ENCODE data around the gene STT3A.
"Not testable (repeated sequence)": the region's sequence is repeated elsewhere in the genome, so short reads cannot be mapped to it uniquely, and the experiment has no call there.

Gene STT3A

DNA sequence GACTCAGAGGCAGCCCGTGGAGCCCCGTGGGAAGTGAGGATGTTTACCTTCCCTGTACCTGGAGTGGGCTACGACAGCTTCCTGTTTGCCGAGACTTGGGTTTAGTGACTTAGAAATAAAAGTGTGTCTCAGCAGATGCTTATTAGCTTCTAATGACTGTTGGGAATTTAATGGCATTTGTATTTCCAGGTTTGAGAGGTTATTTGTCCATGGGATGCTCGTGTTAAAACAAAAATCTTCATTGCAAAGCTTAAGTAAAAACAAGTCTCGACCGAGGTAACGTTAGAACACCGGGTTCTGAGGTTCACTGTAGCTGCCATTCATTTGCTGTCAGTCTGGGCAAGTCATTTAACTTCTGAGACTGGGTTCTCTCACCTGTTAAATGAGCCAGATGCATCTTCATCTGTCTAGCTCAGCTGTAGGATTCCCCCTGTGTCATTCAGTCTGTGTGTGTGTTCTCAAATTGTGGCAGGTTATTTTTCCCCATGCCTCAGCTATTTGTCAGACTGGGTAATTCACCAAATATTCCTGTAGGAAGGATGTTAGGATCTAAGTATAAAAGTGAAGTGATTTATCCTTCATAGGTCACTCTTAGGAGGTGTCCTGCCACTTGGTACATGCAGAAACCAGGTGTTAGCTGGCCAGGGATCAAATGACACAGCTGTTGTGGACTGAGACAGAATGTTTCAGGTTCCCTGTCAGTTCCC is 22.6 kb upstream of the STT3A start:
- peaks cover under 1 to 23% (median 9%) of the 10 kb centered on the region in 4 experiments for H3K36me3 ChIP-seq (ENCODE audit: control insufficient read depth in 4 of 4, insufficient read depth in 4 of 4, low read length in 3 of 4)
- peak overlapping the region; percentile 58 to 77 for H3K27ac ChIP-seq (ENCODE audit: insufficient read depth in 1 of 2, low read depth in 1 of 2, low read length in 2 of 2, poor library complexity in 1 of 2, severe bottlenecking in 2 of 2)
- ChIA-PET CTCF (interaction anchor here (1.0 to 3.0 kb wide), 7 partner anchors 9 to 102 kb away, joined by 3 to 22 read pairs (median 4); partner anchors contain the start of gene STT3A), POLR2A (interaction anchor here (0.6 to 1.9 kb wide), 4 partner anchors 18 to 53 kb away, joined by 3 to 11 read pairs (median 4); partner anchors contain the start of gene STT3A)
- no peaks in the 10 kb centered on the region for H3K27me3 ChIP-seq (replicated peaks in 2 of 5; ENCODE audit: control insufficient read depth in 4 of 5, insufficient read depth in 5 of 5, low read length in 4 of 5)
- H3K4me3 ChIP-seq (ENCODE audit: control insufficient read depth in 1 of 7, extremely low read depth in 1 of 7, insufficient read depth in 4 of 7, low read depth in 2 of 7, low read length in 6 of 7), result peak overlapping the region; percentile 57 to 88 (median 74)
- DNase-seq, result peak in 1 of 3 donors; percentile 11
- 5% methylated on average over 8 of the region's 9 CpGs for WGBS (ENCODE audit: insufficient coverage)
- peaks cover 6 to 16% (median 13%) of the 10 kb centered on the region in 4 experiments for H3K4me1 ChIP-seq (ENCODE audit: control extremely low read depth in 1 of 4, control insufficient read depth in 4 of 4, insufficient read depth in 4 of 4, low read length in 3 of 4)
- H3K9me3 ChIP-seq (ENCODE audit: control extremely low read depth in 1 of 5, control insufficient read depth in 4 of 5, insufficient read depth in 2 of 5, low read depth in 1 of 5, low read length in 4 of 5), result peaks cover 0 to 6% (median 0%) of the 10 kb centered on the region in 5 experiments

DNA sequence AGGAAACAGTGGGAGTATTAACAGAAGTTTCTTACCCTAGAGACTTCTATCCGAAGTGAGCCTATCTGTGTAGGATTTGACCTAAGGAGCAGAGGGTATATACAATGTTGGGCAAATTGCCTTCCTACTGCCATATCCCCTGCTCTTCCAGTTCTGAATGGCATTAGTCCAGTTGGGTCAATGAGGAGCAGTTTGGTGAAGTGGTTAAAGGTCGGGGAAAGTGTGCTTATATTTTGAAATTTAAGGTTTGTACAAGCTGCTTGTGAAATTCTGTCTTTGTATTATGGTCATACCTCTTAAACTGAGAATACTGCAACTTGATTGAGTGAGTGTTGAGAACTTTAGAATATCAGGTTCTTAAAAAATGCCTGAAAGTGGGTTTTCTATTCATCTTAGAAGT is 21.7 kb upstream of the STT3A start:
- DNase-seq, result no peak
- Histone ChIP-seq H3K27ac (ENCODE audit: insufficient read depth in 1 of 2, low read depth in 1 of 2, low read length in 2 of 2, poor library complexity in 1 of 2, severe bottlenecking in 2 of 2) (no peak overlapping the region), H3K36me3 (ENCODE audit: control insufficient read depth in 4 of 4, insufficient read depth in 4 of 4, low read length in 3 of 4) (peaks cover 4 to 30% (median 12%) of the 10 kb centered on the region in 4 experiments), H3K4me1 (ENCODE audit: control extremely low read depth in 1 of 4, control insufficient read depth in 4 of 4, insufficient read depth in 4 of 4, low read length in 3 of 4) (peaks cover 6 to 16% (median 13%) of the 10 kb centered on the region in 4 experiments), H3K27me3 (replicated peaks in 2 of 5; ENCODE audit: control insufficient read depth in 4 of 5, insufficient read depth in 5 of 5, low read length in 4 of 5) (no peaks in the 10 kb centered on the region), H3K4me3 (ENCODE audit: control insufficient read depth in 1 of 7, extremely low read depth in 1 of 7, insufficient read depth in 4 of 7, low read depth in 2 of 7, low read length in 6 of 7) (no peak overlapping the region), H3K9me3 (ENCODE audit: control extremely low read depth in 1 of 5, control insufficient read depth in 4 of 5, insufficient read depth in 2 of 5, low read depth in 1 of 5, low read length in 4 of 5) (peaks cover 0 to 6% (median 0%) of the 10 kb centered on the region in 5 experiments)
- WGBS (ENCODE audit: insufficient coverage), result 100% methylated on average over 1 of the region's 2 CpGs
- ChIA-PET POLR2A (no interaction called here), CTCF (interaction anchor here (3.0 kb wide), 1 partner anchor 21 kb away, joined by 22 read pairs; the partner anchor contains the start of gene STT3A)

DNA sequence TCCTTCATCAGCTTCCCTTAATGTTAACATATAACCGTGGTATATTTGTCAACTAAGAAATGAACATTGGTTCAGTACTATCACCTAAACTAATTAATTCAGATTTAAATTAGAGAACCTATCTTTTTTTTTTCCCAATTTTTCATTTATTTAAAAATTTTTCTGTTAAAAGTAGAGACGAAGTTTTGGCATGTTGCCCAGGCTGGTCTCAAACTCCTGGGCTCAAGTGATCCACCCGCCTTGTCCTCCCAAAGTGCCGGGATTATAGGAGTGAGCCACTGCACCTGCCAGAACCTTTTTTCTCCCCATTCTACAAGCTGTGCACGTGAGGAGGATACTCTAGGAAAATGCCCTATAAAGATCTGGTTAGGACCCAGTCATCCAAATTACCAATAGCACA is 19.7 kb upstream of the STT3A start:
- no peaks in the 10 kb centered on the region for H3K27me3 ChIP-seq (replicated peaks in 2 of 5; ENCODE audit: control insufficient read depth in 4 of 5, insufficient read depth in 5 of 5, low read length in 4 of 5)
- peaks cover 10 to 50% (median 23%) of the 10 kb centered on the region in 4 experiments for H3K36me3 ChIP-seq (ENCODE audit: control insufficient read depth in 4 of 4, insufficient read depth in 4 of 4, low read length in 3 of 4)
- no CpG with 5 or more reads among the region's 5 CpGs for WGBS (ENCODE audit: insufficient coverage)
- H3K4me1 ChIP-seq (ENCODE audit: control extremely low read depth in 1 of 4, control insufficient read depth in 4 of 4, insufficient read depth in 4 of 4, low read length in 3 of 4), result peaks cover 6 to 16% (median 13%) of the 10 kb centered on the region in 4 experiments
- H3K27ac ChIP-seq (ENCODE audit: insufficient read depth in 1 of 2, low read depth in 1 of 2, low read length in 2 of 2, poor library complexity in 1 of 2, severe bottlenecking in 2 of 2), result no peak overlapping the region
- ChIA-PET CTCF (no interaction called here), POLR2A (no interaction called here)
- DNase-seq, result no peak
- H3K9me3 ChIP-seq (ENCODE audit: control extremely low read depth in 1 of 5, control insufficient read depth in 4 of 5, insufficient read depth in 2 of 5, low read depth in 1 of 5, low read length in 4 of 5), result no peaks in the 10 kb centered on the region
- H3K4me3 ChIP-seq (ENCODE audit: control insufficient read depth in 1 of 7, extremely low read depth in 1 of 7, insufficient read depth in 4 of 7, low read depth in 2 of 7, low read length in 6 of 7), result no peak overlapping the region

DNA sequence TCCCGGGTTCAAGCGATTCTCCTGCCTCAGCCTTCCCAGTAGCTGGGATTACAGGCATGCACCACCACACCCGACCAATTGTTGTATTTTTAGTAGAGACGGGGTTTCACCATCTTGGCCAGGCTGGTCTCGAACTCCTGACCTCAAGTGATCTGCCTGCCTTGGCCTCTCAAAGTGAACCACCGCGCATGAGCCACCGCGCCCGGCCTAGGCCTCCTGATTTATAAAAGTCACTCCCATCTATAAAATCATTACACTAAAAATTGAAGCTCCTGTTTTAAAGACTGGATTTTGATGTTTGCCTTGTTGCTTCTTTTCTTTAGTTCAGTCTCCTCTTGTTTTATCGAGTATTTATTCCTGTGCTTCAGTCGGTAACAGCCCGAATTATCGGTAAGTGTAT is 15.5 kb upstream of the STT3A start:
- H3K27ac ChIP-seq (ENCODE audit: insufficient read depth in 1 of 2, low read depth in 1 of 2, low read length in 2 of 2, poor library complexity in 1 of 2, severe bottlenecking in 2 of 2); CTCF ChIA-PET; H3K9me3 ChIP-seq (ENCODE audit: control extremely low read depth in 1 of 5, control insufficient read depth in 4 of 5, insufficient read depth in 2 of 5, low read depth in 1 of 5, low read length in 4 of 5); H3K4me3 ChIP-seq (ENCODE audit: control insufficient read depth in 1 of 7, extremely low read depth in 1 of 7, insufficient read depth in 4 of 7, low read depth in 2 of 7, low read length in 6 of 7); H3K4me1 ChIP-seq (ENCODE audit: control extremely low read depth in 1 of 4, control insufficient read depth in 4 of 4, insufficient read depth in 4 of 4, low read length in 3 of 4); H3K27me3 ChIP-seq (replicated peaks in 2 of 5; ENCODE audit: control insufficient read depth in 4 of 5, insufficient read depth in 5 of 5, low read length in 4 of 5); DNase-seq; POLR2A ChIA-PET: not testable (repeated sequence)
- 92% methylated on average over 9 of the region's 14 CpGs for WGBS (ENCODE audit: insufficient coverage)
- peaks cover 23 to 79% (median 50%) of the 10 kb centered on the region in 4 experiments for H3K36me3 ChIP-seq (ENCODE audit: control insufficient read depth in 4 of 4, insufficient read depth in 4 of 4, low read length in 3 of 4)

DNA sequence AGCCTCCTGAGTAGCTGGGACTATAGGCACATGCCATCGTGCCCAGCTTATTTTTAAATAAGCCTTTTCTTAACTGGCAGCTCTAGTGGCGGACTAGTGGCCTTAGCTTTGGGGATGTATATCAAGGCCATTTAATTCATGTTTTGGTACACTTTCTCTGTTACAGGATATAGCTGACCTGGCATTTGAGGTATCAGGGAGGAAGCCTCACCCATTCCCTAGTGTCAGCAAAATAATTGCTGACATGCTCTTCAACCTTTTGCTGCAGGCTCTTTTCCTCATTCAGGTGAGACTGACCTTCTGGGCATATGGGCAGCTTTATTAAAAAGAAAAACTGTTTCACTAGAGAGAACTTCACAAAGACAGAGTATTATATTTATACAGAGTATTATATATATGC is 13.9 kb upstream of the STT3A start:
- DNase-seq, result no peak
- Histone ChIP-seq H3K27me3 (replicated peaks in 2 of 5; ENCODE audit: control insufficient read depth in 4 of 5, insufficient read depth in 5 of 5, low read length in 4 of 5) (no peaks in the 10 kb centered on the region), H3K36me3 (ENCODE audit: control insufficient read depth in 4 of 4, insufficient read depth in 4 of 4, low read length in 3 of 4) (peaks cover 23 to 84% (median 56%) of the 10 kb centered on the region in 4 experiments), H3K9me3 (ENCODE audit: control extremely low read depth in 1 of 5, control insufficient read depth in 4 of 5, insufficient read depth in 2 of 5, low read depth in 1 of 5, low read length in 4 of 5) (no peaks in the 10 kb centered on the region), H3K27ac (ENCODE audit: insufficient read depth in 1 of 2, low read depth in 1 of 2, low read length in 2 of 2, poor library complexity in 1 of 2, severe bottlenecking in 2 of 2) (no peak overlapping the region), H3K4me1 (ENCODE audit: control extremely low read depth in 1 of 4, control insufficient read depth in 4 of 4, insufficient read depth in 4 of 4, low read length in 3 of 4) (no peaks in the 10 kb centered on the region), H3K4me3 (ENCODE audit: control insufficient read depth in 1 of 7, extremely low read depth in 1 of 7, insufficient read depth in 4 of 7, low read depth in 2 of 7, low read length in 6 of 7) (no peak overlapping the region)
- ChIA-PET POLR2A (no interaction called here), CTCF (interaction anchor here (1.4 kb wide), 1 partner anchor 14 kb away, joined by 4 read pairs; the partner anchor contains the start of gene STT3A)
- 100% methylated on average over 2 of the region's 2 CpGs for WGBS (ENCODE audit: insufficient coverage)

GRCh38 chr11:125579811-125580210 is 12.8 kb upstream of the STT3A start:
- Histone ChIP-seq H3K9me3 (ENCODE audit: control extremely low read depth in 1 of 5, control insufficient read depth in 4 of 5, insufficient read depth in 2 of 5, low read depth in 1 of 5, low read length in 4 of 5) (no peaks in the 10 kb centered on the region), H3K36me3 (ENCODE audit: control insufficient read depth in 4 of 4, insufficient read depth in 4 of 4, low read length in 3 of 4) (peaks cover 23 to 79% (median 56%) of the 10 kb centered on the region in 4 experiments), H3K4me1 (ENCODE audit: control extremely low read depth in 1 of 4, control insufficient read depth in 4 of 4, insufficient read depth in 4 of 4, low read length in 3 of 4) (no peaks in the 10 kb centered on the region), H3K27me3 (replicated peaks in 2 of 5; ENCODE audit: control insufficient read depth in 4 of 5, insufficient read depth in 5 of 5, low read length in 4 of 5) (no peaks in the 10 kb centered on the region), H3K4me3 (ENCODE audit: control insufficient read depth in 1 of 7, extremely low read depth in 1 of 7, insufficient read depth in 4 of 7, low read depth in 2 of 7, low read length in 6 of 7) (no peak overlapping the region), H3K27ac (ENCODE audit: insufficient read depth in 1 of 2, low read depth in 1 of 2, low read length in 2 of 2, poor library complexity in 1 of 2, severe bottlenecking in 2 of 2) (no peak overlapping the region)
- CTCF ChIA-PET, result interaction anchor here (1.4 kb wide), 2 partner anchors 10 to 13 kb away, joined by 4 to 5 read pairs; partner anchors contain the start of genes EI24 and STT3A
- POLR2A ChIA-PET, result no interaction called here
- WGBS (ENCODE audit: insufficient coverage), result 98% methylated on average over 5 of the region's 5 CpGs
- no peak for DNase-seq

GRCh38 chr11:125583496-125583895 is 9.2 kb upstream of the STT3A start:
- no peaks in the 10 kb centered on the region for H3K9me3 ChIP-seq (ENCODE audit: control extremely low read depth in 1 of 5, control insufficient read depth in 4 of 5, insufficient read depth in 2 of 5, low read depth in 1 of 5, low read length in 4 of 5)

More at GRCh38 chr11:125583496-125583895, 9.2 kb upstream of the STT3A start:
- 97% methylated on average over 9 of the region's 11 CpGs for WGBS (ENCODE audit: insufficient coverage)
- peaks cover 8 to 53% (median 34%) of the 10 kb centered on the region in 4 experiments for H3K36me3 ChIP-seq (ENCODE audit: control insufficient read depth in 4 of 4, insufficient read depth in 4 of 4, low read length in 3 of 4)
- no peak for DNase-seq
- no peak overlapping the region for H3K4me3 ChIP-seq (ENCODE audit: control insufficient read depth in 1 of 7, extremely low read depth in 1 of 7, insufficient read depth in 4 of 7, low read depth in 2 of 7, low read length in 6 of 7)
- no peaks in the 10 kb centered on the region for H3K4me1 ChIP-seq (ENCODE audit: control extremely low read depth in 1 of 4, control insufficient read depth in 4 of 4, insufficient read depth in 4 of 4, low read length in 3 of 4)
- H3K27ac ChIP-seq (ENCODE audit: insufficient read depth in 1 of 2, low read depth in 1 of 2, low read length in 2 of 2, poor library complexity in 1 of 2, severe bottlenecking in 2 of 2), result no peak overlapping the region
- ChIA-PET CTCF (no interaction called here), POLR2A (no interaction called here)
- no peaks in the 10 kb centered on the region for H3K27me3 ChIP-seq (replicated peaks in 2 of 5; ENCODE audit: control insufficient read depth in 4 of 5, insufficient read depth in 5 of 5, low read length in 4 of 5)
